WERI-Rb-1 (cell line): ENCODE measurements around the gene CEP63.
"Not testable (repeated sequence)": the region's sequence is repeated elsewhere in the genome, so short reads cannot be mapped to it uniquely, and the experiment has no call there.

Experiments used
- DNase-seq: peaks from one replicate; pipeline ENCODE4 v3.0.0-alpha.2; 2020
- H3K27ac ChIP-seq: fragments of 250-450 bp; sonication (Bioruptor Pico); 2 replicates; pipeline ENCODE4 v1.5.1; 2020; ENCODE audit warnings: mild to moderate bottlenecking, moderate library complexity
- H3K27me3 ChIP-seq: fragments of 250-450 bp; sonication (Bioruptor Pico); 2 replicates; pipeline ENCODE4 v1.5.1; 2021; ENCODE audit warnings: mild to moderate bottlenecking, low read depth, moderate library complexity; ENCODE audit not compliant: insufficient read depth, severe bottlenecking
- H3K36me3 ChIP-seq: fragments of 250-450 bp; sonication (Bioruptor Pico); 2 replicates; pipeline ENCODE4 v1.5.1; 2020; ENCODE audit warnings: mild to moderate bottlenecking, moderate library complexity
- H3K4me3 ChIP-seq: 2 replicates; pipeline ENCODE4 v1.5.1; 2011; ENCODE audit warnings: low read depth, mild to moderate bottlenecking, control low read depth, low read length
- H3K9me3 ChIP-seq: fragments of 250-450 bp; sonication (Bioruptor Pico); 2 replicates; pipeline ENCODE4 v1.5.1; 2021; ENCODE audit warnings: mild to moderate bottlenecking, moderate library complexity; ENCODE audit not compliant: severe bottlenecking
- CTCF ChIP-seq: IDR thresholded peaks from 2 replicates; pipeline ENCODE4 v1.5.1; 2011; ENCODE audit warnings: low read depth, mild to moderate bottlenecking, control low read depth, inconsistent platforms, low read length

CEP63 gene

GRCh38 chr3:134563601-134564000 is 77.7 kb downstream of the CEP63 start:
- no peak overlapping the region for H3K4me3 ChIP-seq

DNA sequence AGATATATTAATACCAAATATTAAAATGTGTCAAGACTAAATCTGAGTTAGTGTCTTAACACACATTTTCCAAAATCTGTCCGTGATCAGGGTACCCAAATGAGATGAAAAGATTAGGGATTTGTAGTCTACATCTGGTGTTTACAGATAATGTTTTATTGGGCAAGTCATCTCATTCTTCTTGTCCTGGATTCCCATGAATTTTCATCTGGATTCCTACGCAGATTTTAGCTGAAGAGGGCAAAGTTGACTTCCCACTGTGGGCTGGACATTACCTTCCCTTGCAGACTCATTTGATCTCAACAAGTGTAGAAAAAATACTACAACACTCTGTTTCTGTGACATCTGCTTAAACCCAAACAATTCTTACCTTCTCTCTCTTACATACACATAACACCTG is 79.1 kb downstream of the CEP63 start:
- no peak for TF ChIP-seq CTCF
- peaks cover 3% of the 10 kb centered on the region for H3K9me3 ChIP-seq
- no peak overlapping the region for H3K27ac ChIP-seq
- no peak overlapping the region for H3K4me3 ChIP-seq
- H3K36me3 ChIP-seq: no peaks in the 10 kb centered on the region
- DNase-seq: no peak
- H3K27me3 ChIP-seq: no peaks in the 10 kb centered on the region

More at GRCh38 chr3:134563601-134564000, 77.7 kb downstream of the CEP63 start:
- Histone ChIP-seq H3K27me3 (no peaks in the 10 kb centered on the region), H3K27ac (no peak overlapping the region), H3K36me3 (no peaks in the 10 kb centered on the region), H3K9me3 (peaks cover under 1% of the 10 kb centered on the region)
- TF ChIP-seq CTCF: no peak
- peak; percentile 7 for DNase-seq

GRCh38 chr3:134567605-134568004 is 81.7 kb downstream of the CEP63 start:
- H3K27ac ChIP-seq: no peak overlapping the region
- DNase-seq: no peak
- no peak for TF ChIP-seq CTCF
- H3K27me3 ChIP-seq: no peaks in the 10 kb centered on the region
- no peak overlapping the region for H3K4me3 ChIP-seq
- H3K9me3 ChIP-seq: peaks cover 3% of the 10 kb centered on the region
- H3K36me3 ChIP-seq: no peaks in the 10 kb centered on the region

DNA sequence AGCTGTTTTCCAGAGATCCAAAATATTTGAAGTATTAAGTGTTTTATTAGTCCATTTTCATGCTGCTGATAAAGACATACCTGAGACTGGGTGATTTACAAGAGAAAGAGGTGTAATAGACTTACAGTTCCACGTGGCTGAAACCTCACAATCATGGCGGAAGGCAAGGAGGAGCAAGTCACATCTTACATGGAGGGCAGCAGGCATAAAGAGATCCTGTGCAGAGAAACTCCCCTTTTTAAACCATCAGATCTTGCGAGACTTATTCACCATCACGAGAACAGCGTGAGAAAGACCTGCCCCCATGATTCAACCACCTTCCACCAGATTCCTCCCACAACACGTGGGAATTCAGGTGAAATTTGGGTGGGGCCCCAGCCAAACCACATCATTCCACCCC is 82.9 kb downstream of the CEP63 start:
- no peaks in the 10 kb centered on the region for H3K36me3 ChIP-seq
- no peaks in the 10 kb centered on the region for H3K27me3 ChIP-seq
- no peak for DNase-seq
- H3K9me3 ChIP-seq: peaks cover 3% of the 10 kb centered on the region
- TF ChIP-seq CTCF: no peak
- no peak overlapping the region for H3K4me3 ChIP-seq
- no peak overlapping the region for H3K27ac ChIP-seq

DNA sequence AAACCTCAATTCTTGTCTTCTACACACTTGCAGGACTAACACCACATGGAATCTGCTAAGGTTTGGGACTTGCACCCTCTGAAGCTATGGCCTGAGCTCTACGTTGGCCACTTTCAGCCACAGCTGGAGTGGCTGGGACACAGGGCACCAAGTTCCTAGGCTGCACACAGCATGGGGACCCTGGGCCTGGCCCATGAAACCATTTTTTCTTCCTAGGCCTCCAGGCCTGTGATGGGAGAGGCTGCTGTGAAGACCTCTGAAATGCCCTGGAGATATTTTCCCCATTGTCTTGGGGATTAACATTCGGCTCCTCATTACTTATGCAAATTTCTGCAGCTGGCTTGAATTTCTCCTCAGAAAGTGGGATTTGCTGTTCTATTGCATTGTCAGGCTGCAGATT is 84.0 kb downstream of the CEP63 start:
- H3K27me3 ChIP-seq, DNase-seq, H3K4me3 ChIP-seq, H3K9me3 ChIP-seq, H3K27ac ChIP-seq, H3K36me3 ChIP-seq: not testable (repeated sequence)

DNA sequence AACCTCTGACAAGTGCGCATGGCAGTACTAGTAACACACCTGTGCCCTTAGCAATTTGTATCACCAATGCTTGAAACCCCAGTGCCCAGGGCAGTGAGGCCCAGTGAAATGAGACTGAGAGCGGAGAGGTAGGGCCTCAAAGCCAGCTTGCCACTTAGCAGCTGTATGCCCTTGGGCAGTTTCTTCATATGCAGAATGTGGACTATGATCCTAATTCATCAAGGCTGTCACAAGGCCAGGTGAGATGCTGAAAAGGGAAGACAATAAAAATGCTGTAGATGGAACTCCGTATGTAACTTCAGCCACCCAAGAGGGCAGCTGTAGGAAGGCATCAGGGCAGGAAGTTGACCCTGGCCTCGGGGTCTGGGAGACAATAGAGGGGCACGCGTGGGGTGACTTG is 90.6 kb downstream of the CEP63 start:
- H3K27ac ChIP-seq: no peak overlapping the region
- H3K9me3 ChIP-seq: peaks cover 2% of the 10 kb centered on the region
- H3K4me3 ChIP-seq: no peak overlapping the region
- H3K27me3 ChIP-seq: no peaks in the 10 kb centered on the region
- no peaks in the 10 kb centered on the region for H3K36me3 ChIP-seq
- TF ChIP-seq CTCF: no peak
- no peak for DNase-seq

DNA sequence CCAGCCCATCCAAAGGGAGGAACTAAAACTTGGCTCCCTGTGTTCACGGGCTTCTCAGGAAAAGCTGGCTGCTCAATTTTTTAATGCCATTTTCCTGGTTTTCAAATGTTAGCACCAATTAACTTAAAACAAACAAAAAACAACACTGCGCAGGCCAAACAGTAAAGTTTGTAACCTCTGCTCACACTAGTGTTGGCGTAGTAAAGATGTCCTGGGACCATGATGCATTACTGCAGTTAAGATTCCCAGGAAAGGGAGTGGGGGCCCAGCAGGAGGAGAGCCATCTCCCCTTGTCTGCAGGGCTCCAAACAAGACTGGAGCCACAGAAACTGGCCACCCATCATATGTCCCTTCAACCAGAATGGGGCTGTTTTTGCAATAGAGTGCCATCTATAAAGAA is 91.0 kb downstream of the CEP63 start:
- DNase-seq: no peak
- Histone ChIP-seq H3K27ac (no peak overlapping the region), H3K27me3 (no peaks in the 10 kb centered on the region), H3K4me3 (no peak overlapping the region), H3K9me3 (peaks cover 2% of the 10 kb centered on the region), H3K36me3 (no peaks in the 10 kb centered on the region)
- TF ChIP-seq CTCF: no peak
